GM23338 (cell line): ENCODE results near the gene PLEKHA7. TPM values are rescaled to one million over a fixed set of nuclear protein-coding genes. Genes with fewer than 3 reads are reported as not detected.

ENCODE experiments used
- ATAC-seq: fragments of 200-7000 bp; cut with Tn5 transposase; 3 replicates; pipeline ENCODE4 v1.9.1; 2020
- DNase-seq: peaks from one replicate; pipeline ENCODE4 v3.0.0-alpha.2; 2015; ENCODE audit warnings: low spot score
- H2AFZ ChIP-seq: fragments of 200-600 bp; sonication (generic); 2 replicates; pipeline ENCODE4 v1.8.0; 2016; ENCODE audit warnings: antibody characterized with exemption, mild to moderate bottlenecking, moderate library complexity
- H3F3A ChIP-seq: fragments of 200-600 bp; sonication (generic); replicated peaks from 2 replicates; pipeline ENCODE4 v1.8.0; 2017; ENCODE audit warnings: antibody characterized with exemption, mixed run types, low read depth
- H3K27ac ChIP-seq: fragments of 200-600 bp; sonication (generic); 2 replicates; pipeline ENCODE4 v1.6.1; 2016; ENCODE audit warnings: low read depth
- H3K27me3 ChIP-seq: fragments of 200-600 bp; sonication (generic); 2 replicates; pipeline ENCODE4 v1.8.0; 2016; ENCODE audit warnings: mild to moderate bottlenecking, mixed run types, moderate library complexity; ENCODE audit not compliant: insufficient read depth
- H3K36me3 ChIP-seq: fragments of 200-600 bp; sonication (generic); 2 replicates; pipeline ENCODE4 v1.8.0; 2016; ENCODE audit warnings: mild to moderate bottlenecking; ENCODE audit not compliant: insufficient read depth
- H3K4me1 ChIP-seq: fragments of 200-600 bp; sonication (generic); 2 replicates; pipeline ENCODE4 v1.8.0; 2016; ENCODE audit warnings: mild to moderate bottlenecking, moderate library complexity; ENCODE audit not compliant: insufficient read depth
- H3K4me2 ChIP-seq: fragments of 200-600 bp; sonication (generic); 2 replicates; pipeline ENCODE4 v1.7.1; 2017; ENCODE audit warnings: mixed run types
- H3K4me3 ChIP-seq: fragments of 200-600 bp; sonication (generic); 2 replicates; pipeline ENCODE4 v1.6.1; 2016; ENCODE audit warnings: mixed run types
- H3K79me2 ChIP-seq: fragments of 200-600 bp; sonication (generic); replicated peaks from 2 replicates; pipeline ENCODE4 v1.8.0; 2017; ENCODE audit warnings: mild to moderate bottlenecking; ENCODE audit not compliant: insufficient read depth
- H3K9me2 ChIP-seq: fragments of 200-600 bp; sonication (generic); 2 replicates; pipeline ENCODE4 v1.8.0; 2017; ENCODE audit not compliant: insufficient read depth
- H4K20me1 ChIP-seq: fragments of 200-600 bp; sonication (generic); replicated peaks from 2 replicates; pipeline ENCODE4 v1.8.0; 2017; ENCODE audit warnings: mild to moderate bottlenecking; ENCODE audit not compliant: insufficient read depth
- H3K27ac Mint-ChIP-seq: 2 replicates; pipeline ENCODE4 v1.8.0; 2020; ENCODE audit warnings: inconsistent platforms, mild to moderate bottlenecking, moderate library complexity, mixed read lengths
- H3K27me3 Mint-ChIP-seq: 3 replicates; pipeline ENCODE4 v1.8.0; 2022; ENCODE audit warnings: low read depth, mild to moderate bottlenecking, moderate library complexity, mixed read lengths, inconsistent platforms; ENCODE audit not compliant: insufficient read depth, poor library complexity
- H3K36me3 Mint-ChIP-seq: 3 replicates; pipeline ENCODE4 v1.8.0; 2021; ENCODE audit warnings: low read depth, mild to moderate bottlenecking, inconsistent platforms, moderate library complexity, mixed read lengths
- H3K4me1 Mint-ChIP-seq: 3 replicates; pipeline ENCODE4 v1.8.0; 2020; ENCODE audit warnings: mild to moderate bottlenecking, inconsistent platforms, mixed read lengths
- H3K4me3 Mint-ChIP-seq: 3 replicates; pipeline ENCODE4 v1.8.0; 2021; ENCODE audit warnings: moderate library complexity, mild to moderate bottlenecking, inconsistent platforms, mixed read lengths
- H3K9me3 Mint-ChIP-seq: 3 replicates; pipeline ENCODE4 v1.8.0; 2020; ENCODE audit warnings: moderate library complexity, mild to moderate bottlenecking, inconsistent platforms, mixed read lengths
- CREB1 ChIP-seq: fragments of 250-450 bp; sonication (Bioruptor Pico); IDR thresholded peaks from 2 replicates; pipeline ENCODE4 v1.5.0; 2020; ENCODE audit warnings: low read depth, mild to moderate bottlenecking, moderate library complexity
- CTCF ChIP-seq, 2 experiments: fragments of 200-600 bp in 1 of 2; sonication (generic) in 1 of 2; conservative IDR thresholded peaks; 2 replicates each; pipeline versions ENCODE4 v1.5.1 to v1.6.1; 2016 to 2017; ENCODE audit warnings: antibody characterized with exemption in 2 of 2, low read depth in 2 of 2, mild to moderate bottlenecking in 2 of 2, moderate library complexity in 1 of 2
- ETS1 ChIP-seq: IDR thresholded peaks from 2 replicates; pipeline ENCODE4 v1.6.1; 2016; ENCODE audit warnings: antibody characterized with exemption
- EZH2 ChIP-seq: fragments of 200-600 bp; sonication (generic); IDR thresholded peaks from one replicate; pipeline ENCODE4 v1.8.0; 2017; ENCODE audit warnings: antibody characterized with exemption, mild to moderate bottlenecking, low read depth; ENCODE audit not compliant: unreplicated experiment
- EZH2phosphoT487 ChIP-seq: fragments of 200-600 bp; sonication (generic); IDR thresholded peaks from one replicate; pipeline ENCODE4 v1.8.1; 2018; ENCODE audit warnings: antibody characterized with exemption; ENCODE audit not compliant: unreplicated experiment
- NANOG ChIP-seq: IDR thresholded peaks from 2 replicates; pipeline ENCODE4 v1.6.1; 2016; ENCODE audit warnings: antibody characterized with exemption, borderline replicate concordance
- STAT1 ChIP-seq: IDR thresholded peaks from one replicate; pipeline ENCODE4 v1.6.1; 2016; ENCODE audit warnings: antibody characterized with exemption; ENCODE audit not compliant: unreplicated experiment
- ZNF114 ChIP-seq: fragments of 250-450 bp; sonication (Bioruptor Pico); IDR thresholded peaks from 2 replicates; pipeline ENCODE4 v1.5.0; 2020; ENCODE audit warnings: mild to moderate bottlenecking, moderate library complexity
- ZNF331 ChIP-seq: fragments of 250-450 bp; sonication (Bioruptor Pico); IDR thresholded peaks from 2 replicates; pipeline ENCODE4 v1.5.0; 2020; ENCODE audit warnings: low read depth, mild to moderate bottlenecking, moderate library complexity
- ZNF462 ChIP-seq: fragments of 250-450 bp; sonication (Bioruptor Pico); IDR thresholded peaks from 2 replicates; pipeline ENCODE4 v1.5.0; 2020; ENCODE audit warnings: mild to moderate bottlenecking, moderate library complexity
- polyA plus RNA-seq: library from polyadenylated mRNA; unstranded; fragments of >200 nt; fragmentation: Nextera tagmentation; extraction: Ambion mirVana; gene quantifications from 2 replicates; pipeline ENCODE4 v1.2.1, GENCODE V29; 2016
- total RNA-seq: library from RNA; depleted of rRNA; stranded (reverse); fragments of >200 nt; shearing (Covaris generic); gene quantifications from 2 replicates; pipeline ENCODE4 v1.2.3, GENCODE V29; 2014

Gene PLEKHA7
- total and polyA plus RNA-seq, 2 experiments from 2014 or later = 9.7 to 15.8 TPM

DNA sequence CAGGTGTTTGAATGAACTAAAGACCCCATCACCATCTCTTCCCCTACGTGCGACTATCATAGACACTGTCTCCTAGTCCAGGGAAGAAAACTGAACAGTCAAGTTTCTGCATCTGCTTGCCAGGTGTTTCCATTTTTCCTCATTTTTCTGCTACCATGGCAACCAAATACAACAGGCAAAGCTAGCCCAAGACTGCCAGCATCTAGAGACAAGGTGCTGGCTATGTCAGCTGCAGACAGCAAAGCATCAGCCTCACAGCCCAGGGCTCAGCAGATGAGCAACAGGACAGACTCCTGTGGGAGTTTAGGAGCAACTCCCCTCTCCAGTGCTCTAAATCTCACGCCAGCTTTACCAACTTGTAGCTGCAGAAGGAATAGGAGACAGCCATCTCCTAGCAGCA lies 151.5 kb downstream of the PLEKHA7 start (continued):
- TF ChIP-seq ZNF462 (CRISPR knock-in tag) = no peak
- no peak for TF ChIP-seq CREB1 (CRISPR knock-in tag)
- TF ChIP-seq ETS1 = no peak
- no peak for TF ChIP-seq EZH2phosphoT487
- TF ChIP-seq ZNF114 (CRISPR knock-in tag) = no peak
- TF ChIP-seq ZNF331 (CRISPR knock-in tag) = no peak
- TF ChIP-seq EZH2 = no peak

- TF ChIP-seq ETS1 (no peak), EZH2phosphoT487 (no peak), CREB1 (CRISPR knock-in tag) (no peak), CTCF (conservative IDR thresholded peaks at IDR 0.05; ENCODE audit: low read depth in 2 of 2) (no peak), NANOG (no peak), EZH2 (no peak), STAT1 (no peak), ZNF114 (CRISPR knock-in tag) (no peak)
- Mint-ChIP-seq H3K4me3 (no peak overlapping the region), H3K27ac (no peak overlapping the region), H3K27me3 (no peaks in the 10 kb centered on the region), H3K4me1 (peaks cover 12% of the 10 kb centered on the region; the same call in 2 of the 3 replicates), H3K36me3 (no peaks in the 10 kb centered on the region), H3K9me3 (no peaks in the 10 kb centered on the region)
- Histone ChIP-seq H3K4me3 (no peak overlapping the region), H3K27ac (no peak overlapping the region), H3K27me3 (no peaks in the 10 kb centered on the region), H3K9me2 (no peaks in the 10 kb centered on the region), H2AFZ (no peak overlapping the region), H4K20me1 (no peaks in the 10 kb centered on the region), H3K79me2 (no peaks in the 10 kb centered on the region), H3K36me3 (no peaks in the 10 kb centered on the region), H3K4me2 (no peak overlapping the region), H3F3A (no peaks in the 10 kb centered on the region), H3K4me1 (peaks cover 4% of the 10 kb centered on the region; the same call in 1 of the 2 replicates)
- ATAC-seq (no peak), DNase-seq (no peak)
These were observed 152.4 kb downstream of the PLEKHA7 start for GRCh38 chr11:16861862-16862261.
